Peyer's patch (tissue), 4 donors: ENCODE measurements around the gene OGA. TPM values are rescaled to one million over a fixed set of nuclear protein-coding genes. Genes with fewer than 3 reads are reported as not detected.

Source experiments
- DNase-seq, 3 donors: peaks; one replicate each; pipeline ENCODE4 v3.0.0-alpha.2; 2017 to 2019
- H3K27ac ChIP-seq, 4 donors: fragments of 200-600 bp; sonication (generic); one replicate each; pipeline ENCODE4 v1.5.1; 2016 to 2019
- H3K27me3 ChIP-seq, 2 donors: fragments of 200-600 bp; sonication (generic); one replicate each; pipeline ENCODE4 v1.5.1; 2019
- H3K36me3 ChIP-seq, 3 donors: fragments of 200-600 bp; sonication (generic); one replicate each; pipeline ENCODE4 v1.5.1; 2016 to 2019
- H3K4me1 ChIP-seq, 4 donors: fragments of 200-600 bp; sonication (generic); one replicate each; pipeline ENCODE4 v1.5.1; 2016 to 2019
- H3K4me3 ChIP-seq, 4 donors: fragments of 200-600 bp; sonication (generic); 1 replicate in 3 of 4; 2 replicates in 1 of 4; pipeline ENCODE4 v1.5.1; 2016 to 2019; ENCODE audit warnings: mild to moderate bottlenecking in 1 of 4
- H3K9me3 ChIP-seq, 4 donors: fragments of 200-600 bp; sonication (generic); one replicate each; pipeline ENCODE4 v1.5.1; 2016 to 2019; ENCODE audit warnings: mild to moderate bottlenecking in 1 of 4
- POLR2A ChIP-seq, 2 donors: fragments of 450-650 bp; IDR thresholded peaks; one replicate each; pipeline ENCODE4 v1.5.1; 2017; ENCODE audit warnings: antibody characterized with exemption in 2 of 2, mild to moderate bottlenecking in 2 of 2, moderate library complexity in 2 of 2
- total RNA-seq, 4 donors: library from RNA; depleted of rRNA; stranded (reverse); fragments of >200 nt; gene quantifications; one replicate each; pipeline ENCODE4 v1.1.0, GENCODE V29; 2016
- TF ChIP-seq, protein P1 (sequence below), 6 experiments: fragments of 450-650 bp in 4 of 6; fragments of 200-600 bp in 2 of 6; sonication (generic) in 1 of 6; IDR thresholded peaks; one replicate each; pipeline ENCODE4 v1.5.1; 2017 to 2019; ENCODE audit warnings: antibody characterized with exemption in 6 of 6, mild to moderate bottlenecking in 3 of 6, moderate library complexity in 1 of 6

Gene OGA
- total RNA-seq, 4 donors from 2014 or later, result 142 to 367 (median 173) TPM

DNA sequence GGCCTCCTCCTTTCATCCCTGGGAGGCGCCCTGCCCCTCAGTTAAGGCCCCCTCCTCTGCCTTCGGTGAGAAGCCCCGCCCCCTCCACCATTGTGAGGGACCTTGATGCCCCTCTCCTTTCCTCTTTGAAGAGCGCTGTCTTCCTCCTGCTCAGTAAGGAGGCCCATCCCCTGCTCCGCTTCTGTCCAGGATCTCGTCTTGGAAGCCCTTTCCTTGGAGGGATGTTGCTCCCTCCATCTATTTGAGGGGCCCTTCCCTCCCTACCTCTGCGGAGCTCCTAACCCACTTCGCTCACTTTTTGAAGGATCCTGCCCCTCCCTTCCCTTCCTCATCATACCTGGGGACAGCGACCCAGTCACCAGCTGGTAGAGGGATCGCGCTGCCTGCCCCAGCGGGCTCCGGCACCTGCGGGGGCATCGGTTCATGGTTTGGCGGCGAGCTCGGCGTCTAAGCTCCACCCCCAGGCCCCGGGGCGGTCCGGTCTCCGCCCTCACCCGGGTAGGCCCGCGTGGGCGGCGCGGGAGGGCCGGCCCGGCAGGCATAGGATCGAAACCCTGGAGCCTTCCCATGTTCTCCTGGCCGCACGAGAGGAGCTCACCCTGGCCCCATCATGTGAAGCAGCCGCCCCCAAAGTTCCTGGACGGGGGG is 21.3 kb upstream of the OGA start:
- Histone ChIP-seq H3K4me1 (peaks cover 3 to 30% (median 9%) of the 10 kb centered on the region in 4 donors), H3K27ac (peak overlapping the region in 1 of 4 donors; percentile 28), H3K4me3 (peak overlapping the region; percentile 28 to 50 (median 49)), H3K36me3 (no peaks in the 10 kb centered on the region), H3K27me3 (no peaks in the 10 kb centered on the region), H3K9me3 (no peaks in the 10 kb centered on the region)
- no peak for TF ChIP-seq POLR2A (IDR thresholded peaks at IDR 0.05)
- TF ChIP-seq, protein P1, sequence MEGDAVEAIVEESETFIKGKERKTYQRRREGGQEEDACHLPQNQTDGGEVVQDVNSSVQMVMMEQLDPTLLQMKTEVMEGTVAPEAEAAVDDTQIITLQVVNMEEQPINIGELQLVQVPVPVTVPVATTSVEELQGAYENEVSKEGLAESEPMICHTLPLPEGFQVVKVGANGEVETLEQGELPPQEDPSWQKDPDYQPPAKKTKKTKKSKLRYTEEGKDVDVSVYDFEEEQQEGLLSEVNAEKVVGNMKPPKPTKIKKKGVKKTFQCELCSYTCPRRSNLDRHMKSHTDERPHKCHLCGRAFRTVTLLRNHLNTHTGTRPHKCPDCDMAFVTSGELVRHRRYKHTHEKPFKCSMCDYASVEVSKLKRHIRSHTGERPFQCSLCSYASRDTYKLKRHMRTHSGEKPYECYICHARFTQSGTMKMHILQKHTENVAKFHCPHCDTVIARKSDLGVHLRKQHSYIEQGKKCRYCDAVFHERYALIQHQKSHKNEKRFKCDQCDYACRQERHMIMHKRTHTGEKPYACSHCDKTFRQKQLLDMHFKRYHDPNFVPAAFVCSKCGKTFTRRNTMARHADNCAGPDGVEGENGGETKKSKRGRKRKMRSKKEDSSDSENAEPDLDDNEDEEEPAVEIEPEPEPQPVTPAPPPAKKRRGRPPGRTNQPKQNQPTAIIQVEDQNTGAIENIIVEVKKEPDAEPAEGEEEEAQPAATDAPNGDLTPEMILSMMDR (IDR thresholded peaks at IDR 0.05), result no peak
- peak; percentile 63 to 77 (median 63) for DNase-seq

DNA sequence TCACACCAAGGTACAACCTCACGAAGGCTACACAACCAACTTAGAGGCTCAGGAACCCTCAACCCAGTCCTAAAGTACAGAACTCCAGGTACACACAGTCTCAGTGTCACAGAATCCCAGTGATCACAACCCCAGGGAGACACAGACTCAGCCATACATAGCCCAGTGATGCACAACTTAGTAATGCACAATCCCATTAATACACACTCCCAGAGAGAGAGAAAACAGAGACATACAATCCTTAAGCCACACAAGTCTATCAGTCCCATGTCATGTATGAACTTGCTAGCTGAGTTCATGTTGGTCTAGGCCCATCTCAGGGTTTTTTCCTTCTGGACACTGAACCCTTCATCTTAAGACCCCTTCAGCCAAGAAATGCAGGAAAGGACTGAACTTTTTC is 20.8 kb upstream of the OGA start:
- Histone ChIP-seq H3K4me1 (peaks cover 3 to 29% (median 11%) of the 10 kb centered on the region in 4 donors), H3K4me3 (no peak overlapping the region)

DNA sequence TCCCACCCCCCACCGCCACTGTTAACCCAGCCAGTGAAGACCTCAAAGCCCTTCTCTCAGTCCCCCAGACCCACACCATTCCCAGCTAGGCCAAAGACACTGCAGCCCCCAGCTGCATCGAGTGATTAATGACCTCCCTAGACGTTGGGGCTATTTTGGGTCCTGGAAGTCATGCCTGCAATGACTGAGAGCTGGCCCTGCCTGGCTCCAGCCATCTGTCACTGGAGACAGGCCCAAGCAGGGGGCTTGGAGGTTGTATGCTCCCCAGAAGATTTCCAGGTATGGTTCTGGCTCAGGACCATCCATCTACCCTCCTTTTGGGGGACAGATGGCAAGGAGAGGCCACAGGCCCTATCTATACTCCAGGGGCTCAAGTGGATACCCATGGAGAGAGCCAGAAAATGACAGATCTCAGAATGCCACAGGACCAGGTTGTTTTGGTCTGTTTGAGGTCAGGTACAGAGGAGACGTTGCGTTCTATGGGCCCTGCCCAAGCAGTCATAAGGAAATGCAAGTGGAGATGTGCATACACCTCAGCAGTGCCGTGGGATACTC is 20.2 kb upstream of the OGA start:
- peaks cover 3 to 25% (median 11%) of the 10 kb centered on the region in 4 donors for H3K4me1 ChIP-seq
- H3K27ac ChIP-seq, result no peak overlapping the region
- TF ChIP-seq POLR2A (IDR thresholded peaks at IDR 0.05), result no peak
- TF ChIP-seq, protein P1 (IDR thresholded peaks at IDR 0.05), result no peak
- no peaks in the 10 kb centered on the region for H3K9me3 ChIP-seq
- H3K27me3 ChIP-seq, result no peaks in the 10 kb centered on the region
- H3K4me3 ChIP-seq, result no peak overlapping the region
- no peaks in the 10 kb centered on the region for H3K36me3 ChIP-seq
- DNase-seq, result peak in 1 of 3 donors; percentile 25

More for the DNA sequence above, 20.8 kb upstream of the OGA start:
- H3K27ac ChIP-seq, result no peak overlapping the region
- no peak for DNase-seq
- H3K9me3 ChIP-seq, result no peaks in the 10 kb centered on the region
- H3K27me3 ChIP-seq, result no peaks in the 10 kb centered on the region
- no peaks in the 10 kb centered on the region for H3K36me3 ChIP-seq
- TF ChIP-seq, protein P1 (IDR thresholded peaks at IDR 0.05), result no peak
- TF ChIP-seq POLR2A (IDR thresholded peaks at IDR 0.05), result no peak

DNA sequence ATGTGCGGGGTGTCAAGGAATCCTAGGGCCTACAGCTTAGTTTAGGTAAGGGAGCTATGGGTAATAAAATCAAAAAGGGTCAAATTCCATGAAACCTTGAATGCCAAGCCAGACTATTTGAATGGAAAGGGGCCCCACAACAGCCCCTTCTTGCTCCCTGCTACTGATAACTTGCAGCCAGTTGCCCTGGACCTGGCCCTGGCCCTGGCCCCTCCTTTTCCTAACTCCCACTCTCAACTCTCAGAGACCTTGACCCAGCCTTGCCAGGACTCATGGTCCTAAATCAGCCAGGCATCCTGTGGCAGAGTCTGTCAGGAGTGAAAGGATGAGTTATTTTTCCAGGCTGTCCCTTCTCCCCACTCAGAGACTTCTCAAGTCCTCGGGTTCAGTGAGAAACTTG is 19.5 kb upstream of the OGA start:
- TF ChIP-seq POLR2A (IDR thresholded peaks at IDR 0.05), result no peak
- TF ChIP-seq, protein P1 (IDR thresholded peaks at IDR 0.05), result no peak
- Histone ChIP-seq H3K9me3 (no peaks in the 10 kb centered on the region), H3K27ac (no peak overlapping the region), H3K36me3 (no peaks in the 10 kb centered on the region), H3K4me1 (peaks cover 3 to 25% (median 11%) of the 10 kb centered on the region in 4 donors), H3K27me3 (no peaks in the 10 kb centered on the region), H3K4me3 (no peak overlapping the region)
- DNase-seq, result peak in 1 of 3 donors; percentile 41

DNA sequence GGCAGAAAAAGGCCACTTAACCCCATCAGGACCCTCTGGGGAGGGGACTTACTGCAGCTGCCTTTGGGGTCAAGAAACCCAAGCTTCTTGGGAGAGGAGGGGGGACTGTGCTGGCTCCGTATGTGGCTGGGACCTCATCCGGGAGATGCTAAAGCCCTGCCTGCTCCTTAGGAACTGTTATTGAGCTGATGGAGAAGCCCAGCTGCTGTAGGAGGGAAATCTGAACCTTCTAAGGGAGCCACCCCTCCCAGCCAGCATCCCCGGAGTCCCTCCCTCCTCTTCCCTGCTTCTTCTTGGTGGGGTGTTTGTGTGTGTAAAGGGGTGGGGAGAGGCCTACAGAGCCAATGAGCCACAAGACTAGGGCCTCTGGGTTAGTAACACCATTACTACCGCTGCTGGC is 17.1 kb upstream of the OGA start:
- no peak for TF ChIP-seq POLR2A (IDR thresholded peaks at IDR 0.05)
- TF ChIP-seq, protein P1 (IDR thresholded peaks at IDR 0.05), result no peak
- Histone ChIP-seq H3K4me3 (no peak overlapping the region), H3K36me3 (no peaks in the 10 kb centered on the region), H3K27me3 (no peaks in the 10 kb centered on the region), H3K9me3 (no peaks in the 10 kb centered on the region), H3K27ac (no peak overlapping the region), H3K4me1 (peaks cover 0 to 19% (median 13%) of the 10 kb centered on the region in 4 donors)
- DNase-seq, result peak in 1 of 3 donors; percentile 26
